HCT116 (cell line): ENCODE results near the gene HTR1E. TPM values are rescaled to one million over a fixed set of nuclear protein-coding genes. Genes with fewer than 3 reads are reported as not detected.

Experiments used
- ATAC-seq: fragments of 200-7000 bp; cut with Tn5 transposase; 2 replicates; pipeline ENCODE4 v1.9.1; 2020; ENCODE audit warnings: mild to moderate bottlenecking, moderate library complexity
- BruUV-seq: library from RNA; stranded (reverse); fragments of 400-500 nt; replicated peaks from 2 replicates; lab custom pipeline; 2021; lab: Mats Ljungman, UMichigan
- CTCF ChIA-PET: fragments of 300-600 bp; sonication (Branson Sonifier 250); formaldehyde crosslinking; loops from one replicate; lab custom pipeline; 2021; ENCODE audit warnings: antibody characterized with exemption; lab: Charles Lee
- POLR2A ChIA-PET: fragments of 300-600, 350-600 bp; sonication (Branson Sonifier 250); formaldehyde crosslinking; loops from one replicate; lab custom pipeline; 2021; ENCODE audit warnings: antibody characterized with exemption; lab: Charles Lee
- RAD21 ChIA-PET, 2 experiments: fragments of 300-600 bp; sonication (Branson Sonifier 250); formaldehyde crosslinking; loops; one replicate each; lab custom pipeline; 2023; ENCODE audit warnings: low total read pairs in 2 of 2; ENCODE audit not compliant: uncharacterized antibody in 2 of 2, unreplicated experiment in 2 of 2, low non-redundant PET in 1 of 2; lab: Charles Lee
- DNase-seq: peaks from one replicate; pipeline ENCODE4 v3.0.0-alpha.2; 2010; ENCODE audit warnings: low read depth, low spot score
- H2AFZ ChIP-seq: fragments of 200-600 bp; shearing (Covaris generic), sonication (generic); 2 replicates; pipeline ENCODE4 v1.6.1; 2017; ENCODE audit warnings: low read depth, mixed run types, mixed read lengths, antibody characterized with exemption, low read length; ENCODE audit not compliant: poor library complexity, severe bottlenecking
- H3K27ac ChIP-seq: 2 replicates; pipeline ENCODE4 v1.5.1; 2012; ENCODE audit warnings: low read depth, low read length
- H3K27me3 ChIP-seq: fragments of 200-600 bp; sonication (generic); 2 replicates; pipeline ENCODE4 v1.6.1; 2016; ENCODE audit warnings: mixed run types, low read length, mixed read lengths; ENCODE audit not compliant: insufficient read depth
- H3K36me3 ChIP-seq, 2 experiments: fragments of 200-500 bp in 1 of 2; fragments of 200-600 bp in 1 of 2; sonication (Bioruptor generic) in 1 of 2; sonication (generic) in 1 of 2; 2 replicates each; pipeline versions ENCODE4 v1.5.1 to v1.6.1; 2014 to 2016; ENCODE audit warnings: low read length in 2 of 2, inconsistent platforms in 1 of 2, mixed read lengths in 1 of 2, mixed run types in 1 of 2; ENCODE audit not compliant: insufficient read depth in 2 of 2, control insufficient read depth in 1 of 2
- H3K4me1 ChIP-seq, 2 experiments: fragments of 200-600 bp in 1 of 2; sonication (generic) in 1 of 2; 2 replicates each; pipeline versions ENCODE4 v1.5.1 to v1.6.1; 2012 to 2017; ENCODE audit warnings: low read length in 2 of 2, inconsistent platforms in 1 of 2, mild to moderate bottlenecking in 1 of 2, mixed read lengths in 1 of 2, mixed run types in 1 of 2, moderate library complexity in 1 of 2; ENCODE audit not compliant: insufficient read depth in 2 of 2, control insufficient read depth in 1 of 2
- H3K4me2 ChIP-seq: fragments of 200-600 bp; sonication (generic); 2 replicates; pipeline ENCODE4 v1.6.1; 2017; ENCODE audit warnings: mixed run types, low read length, mixed read lengths
- H3K4me3 ChIP-seq, 2 experiments: fragments of 200-600 bp in 1 of 2; sonication (generic) in 1 of 2; replicated peaks in 1 of 2; 2 replicates each; pipeline ENCODE4 v1.5.1; 2011 to 2016; ENCODE audit warnings: low read length in 2 of 2, control low read depth in 1 of 2, low read depth in 1 of 2, mild to moderate bottlenecking in 1 of 2, mixed read lengths in 1 of 2, mixed run types in 1 of 2
- H3K79me2 ChIP-seq: fragments of 200-600 bp; sonication (generic); 2 replicates; pipeline ENCODE4 v1.6.1; 2017; ENCODE audit warnings: mild to moderate bottlenecking, mixed run types, low read length, moderate library complexity, mixed read lengths; ENCODE audit not compliant: insufficient read depth
- H3K9ac ChIP-seq: fragments of 200-600 bp; sonication (generic); 2 replicates; pipeline ENCODE4 v1.6.1; 2016; ENCODE audit warnings: low read length, mixed read lengths
- H3K9me2 ChIP-seq: fragments of 200-600 bp; sonication (generic), shearing (Covaris generic); 2 replicates; pipeline ENCODE4 v1.6.1; 2017; ENCODE audit warnings: mixed run types, mild to moderate bottlenecking, moderate library complexity; ENCODE audit not compliant: insufficient read depth
- H3K9me3 ChIP-seq, 2 experiments: fragments of 200-500 bp in 1 of 2; fragments of 200-600 bp in 1 of 2; sonication (Bioruptor generic) in 1 of 2; sonication (generic) in 1 of 2; 2 replicates each; pipeline ENCODE4 v1.6.1; 2014 to 2017; ENCODE audit warnings: low read length in 2 of 2, mixed read lengths in 2 of 2, inconsistent platforms in 1 of 2, low read depth in 1 of 2, mild to moderate bottlenecking in 1 of 2, mixed run types in 1 of 2, moderate library complexity in 1 of 2; ENCODE audit not compliant: control insufficient read depth in 1 of 2, insufficient read depth in 1 of 2
- H4K20me1 ChIP-seq: fragments of 200-600 bp; sonication (generic), shearing (Covaris generic); 2 replicates; pipeline ENCODE4 v1.6.1; 2017; ENCODE audit warnings: mixed run types, mild to moderate bottlenecking, moderate library complexity; ENCODE audit not compliant: insufficient read depth
- ATF3 ChIP-seq: IDR thresholded peaks from 2 replicates; pipeline ENCODE4 v1.6.1; 2012
- CEBPB ChIP-seq: IDR thresholded peaks from 2 replicates; pipeline ENCODE4 v1.6.1; 2012; ENCODE audit warnings: low read depth
- CTCF ChIP-seq, 3 experiments: fragments of 200-600 bp in 1 of 3; sonication (generic) in 1 of 3; IDR thresholded peaks in 2 of 3; conservative IDR thresholded peaks in 1 of 3; 2 replicates each; pipeline ENCODE4 v1.5.1; 2012 to 2017; ENCODE audit warnings: low read depth in 2 of 3, low read length in 2 of 3, antibody characterized with exemption in 1 of 3, borderline replicate concordance in 1 of 3, control low read depth in 1 of 3, mild to moderate bottlenecking in 1 of 3, mixed read lengths in 1 of 3, mixed run types in 1 of 3, moderate library complexity in 1 of 3; ENCODE audit not compliant: insufficient read depth in 1 of 3
- EGR1 ChIP-seq: IDR thresholded peaks from 2 replicates; pipeline ENCODE4 v1.6.1; 2012; ENCODE audit warnings: low read depth
- ELF1 ChIP-seq: IDR thresholded peaks from 2 replicates; pipeline ENCODE4 v1.6.1; 2012; ENCODE audit warnings: low read depth, borderline replicate concordance
- EZH2 ChIP-seq: fragments of 200-600 bp; sonication (generic); IDR thresholded peaks from 2 replicates; pipeline ENCODE4 v1.6.1; 2017; ENCODE audit warnings: antibody characterized with exemption, mixed run types
- EZH2phosphoT487 ChIP-seq: fragments of 200-600 bp; IDR thresholded peaks from 2 replicates; pipeline ENCODE4 v1.6.1; 2018; ENCODE audit warnings: antibody characterized with exemption, borderline replicate concordance
- JUND ChIP-seq: IDR thresholded peaks from 2 replicates; pipeline ENCODE4 v1.6.1; 2012
- POLR2A ChIP-seq: IDR thresholded peaks from 2 replicates; pipeline ENCODE4 v1.7.0; 2011; ENCODE audit warnings: borderline replicate concordance; ENCODE audit not compliant: insufficient read depth, insufficient read length; ENCODE audit errors: extremely low read depth
- POLR2AphosphoS5 ChIP-seq: IDR thresholded peaks from 2 replicates; pipeline ENCODE4 v1.6.1; 2011; ENCODE audit warnings: mild to moderate bottlenecking, low read depth, low read length, moderate library complexity
- SIN3A ChIP-seq: IDR thresholded peaks from 2 replicates; pipeline ENCODE4 v1.6.1; 2012; ENCODE audit warnings: low read depth
- TCF7L2 ChIP-seq: IDR thresholded peaks from 2 replicates; pipeline ENCODE4 v1.7.0; 2011; ENCODE audit warnings: borderline replicate concordance, inconsistent platforms; ENCODE audit not compliant: insufficient read depth, insufficient read length; ENCODE audit errors: extremely low read depth
- YY1 ChIP-seq: IDR thresholded peaks from 2 replicates; pipeline ENCODE4 v1.6.1; 2011; ENCODE audit warnings: low read length, low read depth, moderate library complexity, mild to moderate bottlenecking; ENCODE audit not compliant: insufficient replicate concordance; ENCODE audit errors: extremely low read depth
- ZFX ChIP-seq: fragments of 450-650 bp; IDR thresholded peaks from 2 replicates; pipeline ENCODE4 v1.6.1; 2017
- ZNF274 ChIP-seq: fragments of 200-500 bp; sonication (Bioruptor generic); IDR thresholded peaks from 2 replicates; pipeline ENCODE4 v1.6.1; 2014; ENCODE audit warnings: mild to moderate bottlenecking, low read depth, low read length, inconsistent platforms
- intact Hi-C: fragments of 100-400 bp; cut with micrococcal nuclease; formaldehyde crosslinking; loops from 2 replicates; pipeline ENCODE4 v1.10.0; 2022
- total RNA-seq: library from RNA; stranded (reverse); gene quantifications from one replicate; pipeline ENCODE4 v1.2.1, GENCODE V29; 2021; ENCODE audit not compliant: unreplicated experiment

The HTR1E gene
- total RNA-seq, 1 experiment from 2014 or later, result not detected

- H3K9me3 ChIP-seq, result no peaks in the 10 kb centered on the region
- peaks cover 6% of the 10 kb centered on the region for H3K27me3 ChIP-seq
- H3K9ac ChIP-seq, result no peak overlapping the region
- no peaks in the 10 kb centered on the region for H3K4me1 ChIP-seq
- H3K4me3 ChIP-seq, result no peak overlapping the region
- no peaks in the 10 kb centered on the region for H4K20me1 ChIP-seq
- TF ChIP-seq EGR1 (no peak), POLR2A (no peak), CEBPB (no peak), YY1 (no peak), CTCF (IDR thresholded peaks at IDR 0.05 in 2 of 3, conservative IDR thresholded peaks at IDR 0.05 in 1 of 3; ENCODE audit: borderline replicate concordance in 1 of 3, insufficient read depth in 1 of 3, low read depth in 2 of 3, low read length in 2 of 3) (no peak), EZH2phosphoT487 (no peak), ZFX (no peak), TCF7L2 (no peak), POLR2AphosphoS5 (no peak), EZH2 (no peak), SIN3A (no peak), JUND (no peak), ELF1 (no peak), ATF3 (no peak), ZNF274 (no peak)
- DNase-seq, result no peak
- no peak overlapping the region for H3K4me2 ChIP-seq
- H3K36me3 ChIP-seq, result no peaks in the 10 kb centered on the region
- intact Hi-C loops, result no loop called here
- POLR2A ChIA-PET, result no interaction called here
- no peak overlapping the region for H2AFZ ChIP-seq
- H3K27ac ChIP-seq, result no peak overlapping the region
- no TSS peak for BruUV-seq
- no peaks in the 10 kb centered on the region for H3K79me2 ChIP-seq
- RAD21 ChIA-PET, result interaction anchor here in 1 of 2 experiments (0.6 kb wide), 1 partner anchor 103 kb away, joined by 3 read pairs; no protein-coding TSS in a partner anchor
- H3K9me2 ChIP-seq, result no peaks in the 10 kb centered on the region
- CTCF ChIA-PET, result interaction anchor here (0.8 kb wide), 1 partner anchor 116 kb away, joined by 3 read pairs; no protein-coding TSS in a partner anchor
- no peak for ATAC-seq
Measured at GRCh38 chr6:86963352-86963751, 26.0 kb downstream of the HTR1E start.
